OCI-LY3 (cell line): Measurements from ENCODE around the gene LDLRAD4.

ENCODE experiments used
- CTCF ChIP-seq: fragments of 200-600, 300-600 bp; sonication (generic); IDR thresholded peaks from 2 replicates; pipeline ENCODE4 v1.5.1; 2014; ENCODE audit warnings: antibody characterized with exemption, low read length, low read depth
- EZH2phosphoT487 ChIP-seq: fragments of 200-600 bp; shearing (Covaris generic); IDR thresholded peaks from 2 replicates; pipeline ENCODE4 v1.6.1; 2018; ENCODE audit warnings: antibody characterized with exemption, mixed run types, low read depth

DNA sequence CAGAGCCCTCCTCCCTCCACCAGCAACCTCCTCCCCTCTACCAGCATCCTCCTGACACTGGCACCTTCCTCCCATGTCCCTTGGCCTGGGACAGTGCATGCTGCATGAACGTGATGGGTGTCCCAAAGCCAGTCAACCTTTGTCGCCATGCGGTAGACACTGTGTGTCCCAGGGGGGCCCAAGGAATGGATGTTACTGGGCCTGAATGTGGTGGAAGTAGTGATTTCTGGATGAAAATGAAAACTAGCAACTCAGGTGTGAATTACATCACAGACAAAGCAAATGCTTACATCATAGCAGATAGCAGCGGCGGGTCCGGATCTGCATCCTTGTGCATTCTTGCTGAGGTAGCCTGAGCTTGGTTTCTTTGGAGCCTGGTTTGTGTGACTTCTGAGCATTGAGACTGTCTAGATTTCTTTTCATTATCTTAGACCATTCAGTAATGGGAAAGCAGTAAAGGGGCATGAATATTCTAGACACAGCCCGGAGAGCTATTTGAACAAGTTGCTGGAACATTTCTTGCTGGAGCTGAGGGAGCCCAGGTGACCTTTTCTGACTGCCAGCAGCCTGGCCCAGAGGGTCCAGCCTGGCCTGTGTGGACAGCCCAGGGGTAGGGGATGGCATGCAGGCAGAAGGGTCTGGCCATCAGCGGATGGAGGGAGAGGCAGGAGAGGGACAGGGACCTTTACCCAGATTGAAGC, 407.4 kb downstream of the LDLRAD4 start:
- TF ChIP-seq CTCF, result no peak
- no peak for TF ChIP-seq EZH2phosphoT487
